Activated CD8-positive, alpha-beta memory T cell treated with anti-CD3 and anti-CD28 coated beads for 1 hour (primary cell): Measurements from ENCODE around the gene LMX1B.

Experiments
- DNase-seq, 2 donors: peaks; one replicate each; pipeline ENCODE4 v3.0.0-alpha.2; 2020; ENCODE audit warnings: low read depth in 1 of 2; ENCODE audit errors: extremely low read depth in 1 of 2

Gene LMX1B

DNA sequence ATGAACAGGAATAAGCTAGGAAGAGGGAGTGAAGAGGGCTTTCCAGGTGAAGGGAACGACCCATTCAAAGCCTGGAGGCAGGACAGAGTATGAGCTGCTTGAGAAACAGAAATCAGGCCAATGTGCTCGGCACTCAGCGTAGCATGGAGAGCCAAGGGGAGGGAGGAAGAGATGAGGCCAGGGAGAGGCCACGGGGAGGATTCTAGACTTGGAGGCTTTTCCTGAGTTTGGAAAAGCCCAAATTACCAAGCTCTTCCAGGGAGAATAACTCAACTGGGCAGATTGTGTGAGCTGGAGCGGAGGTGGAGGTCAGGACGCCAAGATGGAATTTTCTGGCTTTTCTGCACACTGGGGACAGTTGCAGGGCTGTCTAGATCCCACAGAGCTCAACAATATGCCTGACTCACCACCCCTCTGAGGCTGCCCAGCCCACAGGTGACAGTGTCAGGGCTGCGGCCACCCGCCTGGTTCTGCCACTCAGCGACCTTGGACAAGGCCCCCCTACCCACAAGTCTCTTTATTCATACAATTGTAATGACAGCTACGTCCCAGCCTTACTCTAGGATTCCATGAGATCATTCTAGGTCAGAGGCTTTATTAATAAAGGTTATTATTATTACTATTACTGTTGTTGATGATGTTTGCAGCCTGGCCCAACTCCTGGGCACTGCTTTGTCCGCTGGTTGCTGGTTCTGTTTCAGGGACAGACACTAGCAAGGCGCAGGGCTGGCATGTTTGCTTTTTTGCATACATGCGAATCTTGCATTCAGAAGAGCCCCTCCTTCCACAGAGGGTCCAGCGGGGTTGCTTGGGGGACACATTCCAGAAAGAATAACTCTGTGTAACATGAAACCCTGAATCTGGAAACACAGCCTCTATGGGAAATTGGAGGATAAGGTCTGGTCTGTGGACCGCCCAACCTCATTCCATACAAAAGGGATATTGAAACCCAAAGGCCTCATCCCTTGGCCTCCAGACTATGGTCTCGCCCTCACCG, 9.4 kb upstream of the LMX1B start:
- DNase-seq, result no peak

GRCh38 chr9:126605792-126606482, 7.8 kb upstream of the LMX1B start:
- DNase-seq, result no peak

GRCh38 chr9:126606483-126606870, 7.3 kb upstream of the LMX1B start:
- no peak for DNase-seq

GRCh38 chr9:126607086-126607485, 6.6 kb upstream of the LMX1B start:
- no peak for DNase-seq

- no peak for DNase-seq
Observed at GRCh38 chr9:126607731-126608130, 6.0 kb upstream of the LMX1B start.

- no peak for DNase-seq
Observed at GRCh38 chr9:126608551-126608950, 5.2 kb upstream of the LMX1B start.

DNA sequence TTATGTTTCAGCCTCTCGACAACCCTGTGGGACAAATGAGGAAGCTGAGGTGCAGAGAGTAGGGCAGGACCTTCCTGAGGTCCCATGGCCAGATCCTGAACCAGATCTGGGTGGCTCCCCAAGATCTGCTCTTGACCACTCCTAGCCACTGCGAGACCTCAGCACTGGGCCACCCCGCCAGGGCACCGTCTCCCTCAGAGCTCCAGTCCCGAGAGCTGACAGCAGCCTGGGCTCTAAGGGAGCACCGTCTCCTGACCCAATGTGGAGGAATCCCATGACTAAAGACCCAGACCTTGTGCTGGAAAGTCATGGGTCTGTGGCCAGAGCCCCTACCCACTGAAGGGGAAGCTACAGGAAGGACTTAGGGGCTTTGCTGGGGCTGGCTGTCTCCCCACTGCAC, 4.5 kb upstream of the LMX1B start:
- no peak for DNase-seq

DNA sequence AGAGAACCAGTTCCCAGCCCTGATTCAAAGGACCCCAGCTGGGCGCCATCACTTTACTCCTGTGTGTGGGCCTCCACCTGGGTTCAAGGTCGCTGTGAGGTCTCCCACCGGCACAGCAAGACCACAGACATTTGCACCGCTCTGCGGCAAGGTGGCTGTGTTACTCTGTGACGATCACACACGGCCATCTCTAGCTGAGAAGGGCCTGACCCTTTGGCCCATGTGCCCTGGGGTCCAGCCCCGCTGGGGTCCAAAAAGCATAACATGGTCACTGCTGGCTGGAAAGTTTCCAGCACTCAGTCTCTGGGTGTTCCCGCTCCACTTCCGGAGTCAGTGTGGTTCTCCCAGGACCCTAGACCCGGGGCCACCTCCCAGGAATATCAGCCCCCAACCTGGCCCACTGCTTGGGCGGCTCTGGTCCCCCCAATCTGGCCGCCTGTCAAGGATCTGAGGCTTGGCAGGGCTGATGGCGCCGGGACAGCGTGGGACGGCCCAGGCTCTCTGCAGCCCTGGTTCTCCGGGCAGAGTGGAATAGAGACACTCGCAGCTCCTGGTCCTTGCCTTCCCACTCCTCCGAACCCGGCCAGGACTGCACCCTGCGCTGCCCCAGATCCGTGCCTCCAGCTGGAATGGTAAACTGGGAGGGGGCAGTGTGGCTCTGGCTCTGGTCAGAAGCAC, 3.9 kb upstream of the LMX1B start:
- no peak for DNase-seq

DNA sequence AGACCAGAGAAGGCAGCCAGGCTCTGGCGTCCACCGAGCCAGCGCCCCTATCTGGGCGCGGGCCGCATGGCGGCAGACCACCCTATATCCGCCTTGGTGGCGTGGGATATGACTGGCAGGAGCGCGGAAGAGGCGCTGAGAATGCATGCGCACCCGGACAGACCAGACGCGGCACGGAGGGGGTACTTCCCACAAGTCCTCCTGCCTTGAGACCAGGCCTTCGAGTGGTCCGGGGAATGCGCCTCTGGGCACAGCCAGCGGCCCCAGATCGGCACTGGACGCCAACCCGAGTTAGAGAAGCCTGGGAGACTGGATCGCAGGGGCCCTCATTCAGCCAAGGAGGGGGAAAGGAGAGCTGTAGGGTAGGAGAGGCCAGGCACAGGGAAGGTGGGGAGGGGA, 2.5 kb upstream of the LMX1B start:
- no peak for DNase-seq

DNA sequence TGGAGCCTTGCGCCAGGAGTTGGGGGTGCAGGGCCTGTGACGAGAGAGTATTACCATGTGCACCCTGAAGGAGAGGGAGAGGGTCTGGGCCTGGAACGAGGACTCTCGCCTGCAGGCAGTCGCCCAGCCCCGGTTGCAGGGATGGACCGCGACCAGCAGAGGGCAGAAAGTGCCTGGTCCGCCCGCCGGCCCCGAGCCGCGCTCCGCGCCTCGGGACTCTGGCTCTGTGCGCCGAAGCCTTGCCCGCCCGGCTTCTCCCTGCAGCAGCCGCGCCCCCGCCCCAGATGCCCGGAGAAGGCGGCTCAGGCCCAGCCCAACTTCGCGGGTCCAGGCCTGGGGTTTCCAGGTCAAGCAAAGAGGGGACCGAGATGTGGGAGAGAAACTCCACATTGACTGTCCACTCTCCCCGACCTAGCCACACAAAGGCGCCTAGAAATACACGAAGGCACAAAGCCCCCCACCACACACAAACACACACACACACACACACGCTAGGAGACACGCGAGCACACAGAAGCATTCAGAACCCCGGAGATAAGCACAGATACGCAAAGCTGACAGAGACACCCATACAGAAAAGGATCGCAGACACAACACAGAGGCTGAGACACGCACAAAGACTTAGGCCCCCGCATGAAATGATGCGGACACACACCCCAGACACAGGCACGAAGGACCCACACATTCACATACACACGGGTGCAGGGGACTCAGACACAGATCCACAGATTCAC, 2.0 kb upstream of the LMX1B start:
- DNase-seq, result peak; percentile 33 to 54

- no peak for DNase-seq
Observed at GRCh38 chr9:126612326-126612812, 1.4 kb upstream of the LMX1B start.

GRCh38 chr9:126612813-126613641, 701 bp upstream of the LMX1B start:
- DNase-seq, result no peak

- no peak for DNase-seq
Observed at GRCh38 chr9:126614088-126614454, 343 bp downstream of the LMX1B start.

DNA sequence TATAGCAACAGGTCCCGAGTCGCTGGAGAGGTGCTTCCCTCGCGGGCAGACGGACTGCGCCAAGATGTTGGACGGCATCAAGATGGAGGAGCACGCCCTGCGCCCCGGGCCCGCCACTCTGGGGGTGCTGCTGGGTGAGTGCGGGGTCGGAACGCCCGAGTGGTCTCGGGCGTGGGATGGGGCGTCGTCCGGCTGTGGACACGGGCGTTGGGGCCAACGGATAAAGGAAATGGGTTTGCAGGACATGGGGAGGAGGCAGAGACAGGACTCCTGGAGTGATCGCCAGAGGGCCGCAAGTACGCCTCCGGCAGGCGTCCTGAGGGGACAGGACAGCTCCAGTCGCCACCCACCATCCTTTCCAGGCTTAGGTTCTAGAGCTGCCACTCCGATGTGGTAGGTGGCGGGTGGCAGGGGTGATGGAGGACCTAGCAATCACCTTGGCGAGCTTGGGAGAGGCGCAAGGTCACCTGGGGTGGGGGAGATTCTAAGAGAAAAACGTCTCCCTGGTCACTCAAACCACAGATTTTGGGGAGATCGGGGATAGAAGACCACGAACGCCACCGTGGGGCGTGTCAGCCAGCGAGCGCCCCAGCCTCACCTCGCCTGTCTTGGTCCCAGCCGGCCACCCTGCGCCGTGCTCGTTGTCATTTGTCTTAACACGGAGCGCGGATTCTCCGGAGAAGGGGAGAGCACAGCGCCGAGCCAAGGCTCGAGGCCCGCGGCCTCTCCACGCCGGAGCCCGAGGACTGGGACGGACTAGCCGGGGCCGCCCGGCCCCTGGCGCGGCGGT, 922 bp downstream of the LMX1B start:
- DNase-seq, result no peak

DNA sequence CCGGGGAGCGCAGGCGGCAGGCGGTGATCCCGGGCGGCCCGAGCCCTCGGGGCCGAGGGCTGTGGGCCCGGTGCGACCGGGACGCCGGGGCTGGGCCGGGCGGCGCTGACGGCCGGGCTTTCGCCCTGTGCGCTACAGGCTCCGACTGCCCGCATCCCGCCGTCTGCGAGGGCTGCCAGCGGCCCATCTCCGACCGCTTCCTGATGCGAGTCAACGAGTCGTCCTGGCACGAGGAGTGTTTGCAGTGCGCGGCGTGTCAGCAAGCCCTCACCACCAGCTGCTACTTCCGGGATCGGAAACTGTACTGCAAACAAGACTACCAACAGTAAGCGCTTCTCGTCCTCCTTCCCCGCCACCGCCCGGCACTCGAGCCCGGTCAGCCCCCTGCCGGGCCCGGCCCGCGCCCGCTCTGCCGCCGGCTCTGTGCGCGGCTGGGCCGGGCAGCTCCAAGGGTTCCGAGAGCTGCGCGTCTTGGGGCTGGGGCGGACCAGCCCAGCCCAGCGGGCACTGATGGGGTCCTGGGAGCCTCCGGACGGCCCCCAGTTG, 1.6 kb downstream of the LMX1B start:
- DNase-seq, result no peak

DNA sequence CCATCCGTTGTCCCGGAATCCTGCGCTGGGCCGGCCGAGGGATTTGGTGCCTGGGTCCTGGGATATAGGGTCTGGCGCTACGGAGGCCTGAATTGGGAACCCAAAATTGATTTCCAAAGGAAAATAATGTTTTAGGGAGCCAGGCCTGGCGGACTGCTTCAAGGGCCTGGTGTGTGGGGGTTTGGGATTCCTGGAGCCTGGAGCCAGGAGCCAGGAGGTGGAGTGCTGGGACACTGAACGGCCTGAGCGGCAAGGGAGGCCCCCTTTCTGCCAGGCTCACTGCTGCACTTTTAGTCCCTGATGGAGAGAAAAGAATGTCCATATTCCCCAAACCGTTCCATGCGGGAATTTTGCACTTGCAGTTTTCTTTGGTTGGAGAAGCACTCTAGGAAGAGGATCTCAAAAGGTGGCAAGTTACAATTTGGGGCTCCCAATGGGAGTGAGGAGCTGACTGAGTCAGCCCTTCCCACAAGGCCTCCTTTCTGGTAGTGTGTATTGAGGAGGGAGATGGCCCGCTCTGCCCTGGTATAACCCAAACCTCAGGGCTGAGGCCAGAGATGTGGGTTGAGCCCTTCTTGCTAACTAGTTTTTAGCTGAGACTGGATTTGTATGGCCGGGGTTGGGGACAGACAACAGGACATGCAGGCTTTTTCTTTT, 2.2 kb downstream of the LMX1B start:
- DNase-seq, result no peak

DNA sequence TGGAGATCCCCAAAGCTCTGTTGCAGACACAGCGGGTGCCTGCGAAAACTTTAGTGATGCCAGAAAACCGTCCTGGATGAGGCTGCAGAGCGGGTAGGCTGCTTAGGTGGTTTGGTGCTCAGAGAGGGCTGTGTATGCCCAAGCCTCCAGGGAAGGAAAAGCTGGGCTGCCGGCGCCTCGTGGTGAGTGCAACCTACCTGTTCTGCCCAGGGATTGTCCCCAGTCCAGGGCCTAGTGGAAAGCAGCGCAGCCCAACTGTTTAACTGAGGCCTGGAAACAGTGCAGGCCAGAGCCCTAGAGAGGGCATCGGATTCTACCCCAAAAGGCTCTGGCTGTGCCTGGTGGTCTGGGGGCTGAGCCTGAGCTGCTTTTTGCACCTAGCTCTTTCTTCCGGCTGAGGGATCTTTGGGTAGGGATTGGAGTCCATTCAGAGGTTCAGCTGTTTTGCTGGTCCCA, 2.8 kb downstream of the LMX1B start:
- DNase-seq, result no peak
